BLaER1 treated with 17β-estradiol and CSF1 and Interleukin-3, amounts not matched to agents 10 nM and 100 nM (cell line): Measurements from ENCODE around the gene ALDH16A1.
"Not testable (repeated sequence)": the region's sequence is repeated elsewhere in the genome, so short reads cannot be mapped to it uniquely, and the experiment has no call there.

Experiments used
- H3K27ac ChIP-seq, 11 experiments: shearing (Covaris generic); formaldehyde crosslinking; 2 replicates each; pipeline ENCODE4 v1.8.1; 2022
- H3K27me3 ChIP-seq, 11 experiments: shearing (Covaris generic); formaldehyde crosslinking; 2 replicates each; pipeline ENCODE4 v1.8.1; 2022
- H3K36me3 ChIP-seq, 11 experiments: shearing (Covaris generic); formaldehyde crosslinking; 2 replicates each; pipeline ENCODE4 v1.8.1; 2022
- H3K4me1 ChIP-seq, 10 experiments: shearing (Covaris generic); formaldehyde crosslinking; 2 replicates each; pipeline ENCODE4 v1.8.1; 2022
- H3K4me2 ChIP-seq, 11 experiments: shearing (Covaris generic); formaldehyde crosslinking; 2 replicates each; pipeline ENCODE4 v1.8.1; 2022
- H3K4me3 ChIP-seq, 10 experiments: shearing (Covaris generic); formaldehyde crosslinking; 2 replicates each; pipeline ENCODE4 v1.8.1; 2022
- H3K9ac ChIP-seq, 11 experiments: shearing (Covaris generic); formaldehyde crosslinking; 2 replicates each; pipeline ENCODE4 v1.8.1; 2022
- H3K9me3 ChIP-seq, 11 experiments: shearing (Covaris generic); formaldehyde crosslinking; replicated peaks in 1 of 11; 2 replicates each; pipeline ENCODE4 v1.8.1; 2022
- H4K20me1 ChIP-seq, 11 experiments: shearing (Covaris generic); formaldehyde crosslinking; 2 replicates each; pipeline ENCODE4 v1.8.1; 2022
- Cebpa-rat ChIP-seq, 11 experiments: shearing (Covaris generic); IDR thresholded peaks; 2 replicates each; pipeline ENCODE4 v1.8.1; 2022

ALDH16A1 gene

GRCh38 chr19:49459388-49459787 lies 6.4 kb downstream of the ALDH16A1 start:
- Histone ChIP-seq H3K27me3 (no peaks in the 10 kb centered on the region), H3K9ac (peak overlapping the region in 9 of 11 experiments; percentile 65 to 82 (median 73); a peak in 13 of 22 replicates), H3K9me3 (no peaks in the 10 kb centered on the region), H3K4me1 (peaks cover 34 to 63% (median 45%) of the 10 kb centered on the region in 10 experiments), H3K4me2 (peak overlapping the region; percentile 75 to 90 (median 82)), H3K4me3 (no peak overlapping the region), H3K36me3 (peaks cover 28 to 76% (median 55%) of the 10 kb centered on the region in 11 experiments; a peak in 21 of 22 replicates), H4K20me1 (no peaks in the 10 kb centered on the region), H3K27ac (peak overlapping the region in 10 of 11 experiments; percentile 5 to 95 (median 78); a peak in 17 of 22 replicates)
- TF ChIP-seq Cebpa-rat (IDR thresholded peaks at IDR 0.05): no peak

GRCh38 chr19:49461130-49461529 lies 8.1 kb downstream of the ALDH16A1 start:
- H3K4me3 ChIP-seq, H3K9me3 ChIP-seq, H3K9ac ChIP-seq, H3K4me2 ChIP-seq, H3K27me3 ChIP-seq, H4K20me1 ChIP-seq: not testable (repeated sequence)
- peaks cover 46 to 83% (median 66%) of the 10 kb centered on the region in 11 experiments for H3K36me3 ChIP-seq
- peaks cover 29 to 47% (median 37%) of the 10 kb centered on the region in 10 experiments for H3K4me1 ChIP-seq
- H3K27ac ChIP-seq: peak overlapping the region in 1 of 11 experiments; percentile 18; a peak in 1 of 22 replicates

GRCh38 chr19:49461656-49462055 lies 8.6 kb downstream of the ALDH16A1 start:
- Histone ChIP-seq H3K27me3 (no peaks in the 10 kb centered on the region), H3K9ac (no peak overlapping the region), H3K27ac (no peak overlapping the region), H3K4me1 (peaks cover 29 to 48% (median 39%) of the 10 kb centered on the region in 10 experiments), H3K4me3 (no peak overlapping the region), H3K4me2 (no peak overlapping the region), H4K20me1 (no peaks in the 10 kb centered on the region), H3K9me3 (no peaks in the 10 kb centered on the region), H3K36me3 (peaks cover 51 to 83% (median 67%) of the 10 kb centered on the region in 11 experiments)
- no peak for TF ChIP-seq Cebpa-rat (IDR thresholded peaks at IDR 0.05)

- H4K20me1 ChIP-seq: no peaks in the 10 kb centered on the region
- H3K4me3 ChIP-seq: no peak overlapping the region
- no peaks in the 10 kb centered on the region for H3K27me3 ChIP-seq
- peaks cover 51 to 82% (median 69%) of the 10 kb centered on the region in 11 experiments for H3K36me3 ChIP-seq
- peaks cover 30 to 48% (median 37%) of the 10 kb centered on the region in 10 experiments for H3K4me1 ChIP-seq
- no peak overlapping the region for H3K9ac ChIP-seq
- no peak overlapping the region for H3K4me2 ChIP-seq
- no peak for TF ChIP-seq Cebpa-rat (IDR thresholded peaks at IDR 0.05)
- no peak overlapping the region for H3K27ac ChIP-seq
- no peaks in the 10 kb centered on the region for H3K9me3 ChIP-seq
Observed at GRCh38 chr19:49462492-49462891, 9.5 kb downstream of the ALDH16A1 start.

GRCh38 chr19:49463960-49464740 lies 11.1 kb downstream of the ALDH16A1 start:
- peaks cover 53 to 72% (median 66%) of the 10 kb centered on the region in 11 experiments for H3K36me3 ChIP-seq
- H3K9ac ChIP-seq: peak overlapping the region in 2 of 11 experiments; percentile 5 to 47; a peak in 2 of 22 replicates
- H3K4me1 ChIP-seq: peaks cover 30 to 48% (median 36%) of the 10 kb centered on the region in 10 experiments
- H4K20me1 ChIP-seq: peaks cover 0 to under 1% (median 0%) of the 10 kb centered on the region in 11 experiments; a peak in 1 of 22 replicates
- no peak for TF ChIP-seq Cebpa-rat (IDR thresholded peaks at IDR 0.05)
- H3K4me2 ChIP-seq: no peak overlapping the region
- H3K27me3 ChIP-seq: no peaks in the 10 kb centered on the region
- H3K27ac ChIP-seq: no peak overlapping the region; a peak in 1 of 22 replicates
- H3K9me3 ChIP-seq: no peaks in the 10 kb centered on the region
- no peak overlapping the region for H3K4me3 ChIP-seq

- H3K9ac ChIP-seq: no peak overlapping the region; a peak in 1 of 22 replicates
- no peaks in the 10 kb centered on the region for H3K9me3 ChIP-seq
- H4K20me1 ChIP-seq: peaks cover 0 to 13% (median 0%) of the 10 kb centered on the region in 11 experiments; a peak in 6 of 22 replicates
- H3K27me3 ChIP-seq: no peaks in the 10 kb centered on the region
- no peak overlapping the region for H3K4me2 ChIP-seq
- H3K27ac ChIP-seq: peak overlapping the region in 6 of 11 experiments; percentile 4 to 22 (median 10); a peak in 6 of 22 replicates
- TF ChIP-seq Cebpa-rat (IDR thresholded peaks at IDR 0.05): no peak
- H3K4me1 ChIP-seq: peaks cover 33 to 54% (median 41%) of the 10 kb centered on the region in 10 experiments
- no peak overlapping the region for H3K4me3 ChIP-seq
- H3K36me3 ChIP-seq: peaks cover 42 to 60% (median 53%) of the 10 kb centered on the region in 11 experiments
Observed at GRCh38 chr19:49465371-49465770, 12.3 kb downstream of the ALDH16A1 start.

GRCh38 chr19:49468199-49468598 lies 15.2 kb downstream of the ALDH16A1 start:
- Histone ChIP-seq H3K4me3 (peak overlapping the region in 3 of 10 experiments; percentile 31 to 45 (median 39); a peak in 4 of 20 replicates), H3K4me2 (peak overlapping the region; percentile 72 to 94 (median 90)), H3K27me3 (no peaks in the 10 kb centered on the region), H3K4me1 (peaks cover 48 to 77% (median 69%) of the 10 kb centered on the region in 10 experiments), H3K9ac (peak overlapping the region; percentile 12 to 68 (median 53); a peak in 20 of 22 replicates), H3K9me3 (no peaks in the 10 kb centered on the region), H3K27ac (peak overlapping the region in 10 of 11 experiments; percentile 67 to 82 (median 78); a peak in 21 of 22 replicates), H4K20me1 (peaks cover 0 to 15% (median 0%) of the 10 kb centered on the region in 11 experiments; a peak in 6 of 22 replicates), H3K36me3 (peaks cover 31 to 44% (median 36%) of the 10 kb centered on the region in 11 experiments)
- no peak for TF ChIP-seq Cebpa-rat (IDR thresholded peaks at IDR 0.05)

GRCh38 chr19:49468746-49469447 lies 15.9 kb downstream of the ALDH16A1 start:
- H3K27me3 ChIP-seq: no peaks in the 10 kb centered on the region
- peak overlapping the region in 10 of 11 experiments; percentile 55 to 69 (median 66); a peak in 18 of 22 replicates for H3K9ac ChIP-seq
- H3K36me3 ChIP-seq: peaks cover 31 to 42% (median 34%) of the 10 kb centered on the region in 11 experiments
- peaks cover 0 to 15% (median 0%) of the 10 kb centered on the region in 11 experiments; a peak in 6 of 22 replicates for H4K20me1 ChIP-seq
- H3K27ac ChIP-seq: peak overlapping the region; percentile 34 to 82 (median 79); a peak in 21 of 22 replicates
- peaks cover 54 to 82% (median 74%) of the 10 kb centered on the region in 10 experiments for H3K4me1 ChIP-seq
- peak overlapping the region; percentile 72 to 94 (median 90) for H3K4me2 ChIP-seq
- H3K4me3 ChIP-seq: peak overlapping the region in 5 of 10 experiments; percentile 17 to 45 (median 31); a peak in 8 of 20 replicates
- peak in 6 of 11 experiments; percentile 15 to 53 (median 34); a peak in 4 of 22 replicates for TF ChIP-seq Cebpa-rat (IDR thresholded peaks at IDR 0.05)
- H3K9me3 ChIP-seq: no peaks in the 10 kb centered on the region
